Naive thymus-derived CD8-positive, alpha-beta T cell (primary cell): Measurements from ENCODE around the gene CRYBB1. TPM values are rescaled to one million over a fixed set of nuclear protein-coding genes. Genes with fewer than 3 reads are reported as not detected.

Source experiments
- ATAC-seq, 2 donors: fragments of 150-1000 bp; cut with Tn5 transposase in 1 of 2; sonication (Bioruptor Pico), chemical (Tn5 transposase) in 1 of 2; 1 replicate in 1 of 2; 2 replicates in 1 of 2; pipeline ENCODE4 v1.10.0; 2021; ENCODE audit warnings: mild to moderate bottlenecking in 2 of 2, moderate library complexity in 2 of 2
- POLR2A ChIA-PET: fragments of 350-600 bp; sonication (Branson Sonifier 250); formaldehyde crosslinking; loops from one replicate; lab custom pipeline; 2021; ENCODE audit warnings: antibody characterized with exemption; lab: Charles Lee
- DNase-seq, 10 donors: peaks; one replicate each; pipeline versions ENCODE4 v3.0.0 to v3.0.0-alpha.2; 2020 to 2022
- H3K27ac Mint-ChIP-seq, 10 donors: one replicate each; pipeline ENCODE4 v1.8.0; 2020 to 2022; ENCODE audit warnings: mild to moderate bottlenecking in 10 of 10, mixed read lengths in 10 of 10, moderate library complexity in 4 of 10, inconsistent platforms in 1 of 10
- H3K27me3 Mint-ChIP-seq, 5 donors: one replicate each; pipeline ENCODE4 v1.8.0; 2021 to 2022; ENCODE audit warnings: mixed read lengths in 5 of 5
- H3K36me3 Mint-ChIP-seq, 3 donors: one replicate each; pipeline ENCODE4 v1.8.0; 2020 to 2022; ENCODE audit warnings: mixed read lengths in 3 of 3, mild to moderate bottlenecking in 2 of 3, inconsistent platforms in 1 of 3
- H3K4me1 Mint-ChIP-seq, 4 donors: one replicate each; pipeline ENCODE4 v1.8.0; 2021 to 2022; ENCODE audit warnings: mixed read lengths in 4 of 4
- H3K4me3 Mint-ChIP-seq, 10 donors: one replicate each; pipeline ENCODE4 v1.8.0; 2020 to 2022; ENCODE audit warnings: mild to moderate bottlenecking in 10 of 10, mixed read lengths in 10 of 10, moderate library complexity in 6 of 10, inconsistent platforms in 1 of 10
- H3K9me3 Mint-ChIP-seq, 9 donors: one replicate each; pipeline ENCODE4 v1.8.0; 2020 to 2022; ENCODE audit warnings: mixed read lengths in 9 of 9, mild to moderate bottlenecking in 3 of 9, inconsistent platforms in 1 of 9, moderate library complexity in 1 of 9
- polyA plus RNA-seq, 3 donors: library from polyadenylated mRNA; unstranded; fragments of 300-500 nt; fragmentation: Illumina TruSeq; gene quantifications; one replicate each; pipeline ENCODE4 v1.2.3, GENCODE V29; 2021
- total RNA-seq, 8 experiments: library from RNA in 2 of 8; stranded (reverse) in 2 of 8; gene quantifications; one replicate each; pipeline ENCODE4 v1.2.3 and lab custom pipeline; 2021 to 2026

Gene CRYBB1
- total RNA-seq, result not detected
- polyA plus RNA-seq, result not detected
- total RNA-seq (lab: John Stamatoyannopoulos, UW), result 0 reads per million in 6 experiments

DNA sequence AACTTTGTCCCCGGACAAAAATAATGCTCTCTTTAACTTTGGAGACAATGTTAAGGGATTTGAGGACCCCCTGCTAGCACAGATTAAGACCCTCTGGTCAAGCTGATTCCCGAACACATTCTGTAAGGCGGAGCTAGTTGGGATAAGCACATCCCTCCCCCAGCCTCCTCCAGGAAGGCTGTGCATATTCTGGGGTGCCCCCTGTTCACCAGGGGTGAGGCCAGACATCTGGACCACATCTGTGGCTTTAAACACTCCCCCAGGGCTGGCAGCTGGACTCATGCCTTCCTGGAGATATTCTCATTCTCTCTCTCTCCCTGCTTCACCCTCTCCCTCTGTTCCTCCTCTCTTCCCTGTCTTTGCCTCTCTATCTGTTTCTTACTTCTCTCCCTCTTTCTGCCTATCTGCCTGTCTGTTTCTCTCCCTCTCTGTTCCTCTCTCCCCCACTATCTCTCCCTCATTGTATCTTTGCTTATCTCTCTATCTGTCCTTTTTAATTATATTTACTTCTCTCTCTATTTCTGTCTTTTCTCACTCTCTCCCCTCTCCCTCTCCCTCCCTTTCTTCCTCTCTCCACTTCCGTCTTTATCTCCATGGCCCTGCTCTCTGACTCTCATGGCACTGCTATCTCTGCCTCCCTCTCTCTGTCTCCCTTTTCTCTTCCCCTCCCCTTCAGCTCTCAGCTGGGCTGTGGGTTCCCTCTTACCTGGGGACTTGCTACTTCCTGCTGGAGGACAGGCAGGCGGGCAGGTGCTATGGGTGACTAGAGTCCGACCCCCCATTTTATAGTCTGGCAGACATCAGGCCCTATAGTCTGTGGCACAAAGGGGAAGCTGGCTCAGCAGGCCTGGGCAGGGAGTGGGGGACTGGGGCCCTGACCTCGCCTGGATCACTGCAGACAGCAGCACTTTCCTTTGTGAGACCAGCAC lies at the start of gene CRYBB1:
Gene CRYBB1 (minus strand): TSS at position 757 of the 929 bp plus-strand sequence. CDS start 1,708 bp downstream, outside the sequence.
- Mint-ChIP-seq H3K4me1 (peaks cover 21 to 44% (median 24%) of the 10 kb centered on the region in 4 donors), H3K27ac (peak within 1 kb of the TSS in 8 of 10 donors; percentile 14 to 87 (median 68)), H3K36me3 (no peaks in the 10 kb centered on the region), H3K4me3 (peak within 1 kb of the TSS in 1 of 10 donors; percentile 23), H3K9me3 (no peaks in the 10 kb centered on the region), H3K27me3 (no peaks in the 10 kb centered on the region)
- no peak for DNase-seq
- ATAC-seq, result peak in 1 of 2 donors; percentile 57
- POLR2A ChIA-PET, result interaction anchor here (0.5 to 0.8 kb wide), 2 partner anchors 20 to 22 kb away, joined by 3 read pairs; no protein-coding TSS in a partner anchor

DNA sequence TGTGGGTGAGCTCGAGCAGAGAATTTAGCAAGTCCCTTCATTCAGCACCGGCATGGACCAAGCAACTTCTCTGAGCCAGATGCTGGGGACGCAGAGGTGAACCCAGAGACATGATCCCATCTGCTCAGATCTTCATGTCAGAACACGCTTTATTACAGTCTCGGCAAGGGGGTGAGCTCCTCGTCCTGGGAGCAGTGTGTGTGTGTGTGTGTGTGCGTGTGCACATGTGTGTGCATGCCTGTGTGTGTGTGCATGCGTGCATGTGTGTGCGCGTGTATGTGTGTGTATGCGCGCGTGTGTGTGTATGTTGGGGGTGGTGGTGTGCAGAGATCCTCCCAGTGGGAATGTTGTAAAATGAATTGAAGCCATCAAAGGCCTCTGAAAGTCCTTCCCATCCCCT lies 49.3 kb upstream of the CRYBB1 start:
- POLR2A ChIA-PET, result interaction anchor here (1.8 kb wide), 1 partner anchor 15 kb away, joined by 5 read pairs; no protein-coding TSS in a partner anchor
- Mint-ChIP-seq H3K27ac (peak overlapping the region in 3 of 10 donors; percentile 44 to 59 (median 44)), H3K4me3 (peak overlapping the region in 1 of 10 donors; percentile 56), H3K9me3 (no peaks in the 10 kb centered on the region), H3K27me3 (no peaks in the 10 kb centered on the region), H3K4me1 (peaks cover 20 to 65% (median 58%) of the 10 kb centered on the region in 4 donors), H3K36me3 (no peaks in the 10 kb centered on the region)
- DNase-seq, result no peak
- ATAC-seq, result no peak

DNA sequence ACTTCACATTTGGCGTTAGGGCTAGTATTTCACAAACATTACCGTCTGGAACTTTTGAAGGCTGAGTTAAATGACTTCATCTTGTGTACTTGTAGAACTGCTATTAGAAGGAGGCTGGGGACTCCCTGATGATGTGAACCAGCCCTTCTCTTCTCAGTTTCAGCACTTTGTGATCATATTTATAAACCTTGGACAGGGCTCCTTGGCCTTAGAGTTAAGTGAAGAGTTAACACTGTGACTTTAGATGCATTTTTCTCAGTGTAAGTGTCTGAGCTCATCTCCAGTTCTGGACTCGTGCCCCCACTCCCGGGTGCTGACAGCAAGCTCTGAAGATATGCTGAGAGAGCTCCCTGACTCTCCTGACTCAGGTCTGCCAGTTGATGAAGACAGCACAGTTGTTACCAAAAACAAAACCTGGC lies 48.0 kb upstream of the CRYBB1 start:
- no peaks in the 10 kb centered on the region for H3K9me3 Mint-ChIP-seq
- H3K4me3 Mint-ChIP-seq, result peak overlapping the region in 2 of 10 donors; percentile 67 to 78
- no peaks in the 10 kb centered on the region for H3K36me3 Mint-ChIP-seq
- POLR2A ChIA-PET, result interaction anchor here (0.9 to 2.0 kb wide), 6 partner anchors 9 to 165 kb away, joined by 3 to 9 read pairs (median 5); no protein-coding TSS in a partner anchor
- ATAC-seq (peak in 1 of 2 donors; percentile 11), DNase-seq (no peak)
- peaks cover 11 to 56% (median 50%) of the 10 kb centered on the region in 4 donors for H3K4me1 Mint-ChIP-seq
- no peaks in the 10 kb centered on the region for H3K27me3 Mint-ChIP-seq
- H3K27ac Mint-ChIP-seq, result peak overlapping the region in 8 of 10 donors; percentile 13 to 94 (median 92)

DNA sequence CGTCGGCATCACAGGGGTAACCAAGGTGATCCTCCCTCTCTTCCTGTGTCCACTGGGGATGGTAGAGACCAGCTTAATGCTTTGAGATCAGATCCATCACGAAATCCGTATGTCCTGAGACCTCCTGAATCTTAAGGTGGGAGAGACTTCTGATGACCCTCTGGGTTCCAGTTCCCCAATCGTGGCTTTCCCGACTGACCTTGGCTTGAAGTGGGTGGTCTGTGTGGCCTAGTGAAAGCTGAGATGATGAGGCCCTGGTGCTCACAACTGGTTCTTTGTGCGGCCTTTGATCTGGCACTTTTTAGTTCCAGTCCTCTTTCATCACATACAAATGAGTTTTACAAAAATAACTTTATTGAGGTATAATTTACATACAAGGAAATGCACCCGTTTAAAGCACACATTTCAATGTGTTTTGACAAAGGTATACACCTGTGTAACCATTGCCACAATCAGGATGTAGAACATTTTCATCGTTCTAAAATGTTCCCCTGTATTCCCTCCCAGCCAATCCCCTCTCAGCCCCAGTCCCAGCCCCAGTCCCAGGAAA lies 45.6 kb upstream of the CRYBB1 start:
- POLR2A ChIA-PET, result interaction anchor here (0.6 kb wide), 2 partner anchors 9 to 151 kb away, joined by 3 to 5 read pairs; partner anchors contain the start of gene TFIP11
- no peaks in the 10 kb centered on the region for H3K36me3 Mint-ChIP-seq
- DNase-seq (no peak), ATAC-seq (no peak)
- peak overlapping the region in 4 of 10 donors; percentile 3 to 79 (median 20) for H3K27ac Mint-ChIP-seq
- H3K27me3 Mint-ChIP-seq, result peaks cover 0 to 3% (median 0%) of the 10 kb centered on the region in 5 donors
- no peak overlapping the region for H3K4me3 Mint-ChIP-seq
- no peaks in the 10 kb centered on the region for H3K9me3 Mint-ChIP-seq
- H3K4me1 Mint-ChIP-seq, result peaks cover 8 to 50% (median 40%) of the 10 kb centered on the region in 4 donors

DNA sequence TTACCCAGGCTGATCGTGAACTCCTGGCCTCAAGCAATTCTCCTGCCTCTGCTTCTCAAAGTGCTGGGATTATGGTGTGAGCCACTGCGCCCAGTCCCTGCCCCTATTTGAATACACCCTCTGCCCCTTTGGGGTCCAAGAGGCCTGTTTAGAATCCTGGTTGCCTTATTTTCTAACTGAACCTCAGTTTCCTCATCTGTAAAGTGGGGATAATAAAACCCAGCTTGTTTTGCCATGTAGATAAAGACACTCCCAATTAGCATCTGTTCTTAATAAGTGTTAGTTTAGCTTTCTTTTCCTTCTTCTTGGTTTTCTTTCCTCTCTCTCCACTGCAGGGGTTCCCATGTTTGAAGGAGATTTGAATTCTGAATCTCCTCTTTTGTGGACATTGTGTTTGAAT lies 44.3 kb upstream of the CRYBB1 start:
- no peaks in the 10 kb centered on the region for H3K36me3 Mint-ChIP-seq
- no peak for DNase-seq
- H3K4me3 Mint-ChIP-seq, result peak overlapping the region in 1 of 10 donors; percentile 26
- POLR2A ChIA-PET, result interaction anchor here (0.9 to 7.2 kb wide), 2 partner anchors 10 to 142 kb away, joined by 3 to 55 read pairs; no protein-coding TSS in a partner anchor
- no peak for ATAC-seq
- peaks cover 15 to 57% (median 50%) of the 10 kb centered on the region in 4 donors for H3K4me1 Mint-ChIP-seq
- no peaks in the 10 kb centered on the region for H3K9me3 Mint-ChIP-seq
- peak overlapping the region in 1 of 10 donors; percentile 37 for H3K27ac Mint-ChIP-seq
- H3K27me3 Mint-ChIP-seq, result peaks cover 0 to 5% (median 0%) of the 10 kb centered on the region in 5 donors

DNA sequence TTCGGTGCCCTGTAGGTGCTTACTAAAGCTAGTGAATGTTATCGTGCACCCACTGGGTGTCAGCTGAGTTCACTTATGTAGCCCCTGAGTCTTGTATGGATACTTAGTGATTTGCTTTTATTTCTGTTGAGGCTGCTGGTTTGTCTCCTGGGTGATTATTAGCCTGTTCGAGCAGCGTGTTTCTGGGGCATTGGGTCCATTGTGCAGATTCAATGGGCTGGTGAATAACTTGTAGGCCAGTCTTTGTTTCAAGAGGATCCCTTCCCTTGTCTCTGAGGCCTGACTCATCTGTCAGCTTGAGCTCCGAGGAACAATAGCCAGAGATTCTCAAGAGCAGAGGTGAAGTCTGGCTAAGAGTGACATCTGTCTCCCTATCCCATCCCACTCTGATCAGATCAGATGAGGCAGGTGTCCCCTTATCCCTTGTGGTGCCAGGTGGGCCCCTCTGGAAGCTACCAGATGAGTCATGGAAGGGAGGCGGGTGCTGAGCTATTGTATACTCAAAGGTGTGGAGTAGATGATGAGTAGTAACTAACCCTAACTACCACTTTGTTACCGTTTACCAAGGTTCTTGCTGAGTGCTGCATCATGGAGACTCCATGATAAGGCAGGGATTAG lies 43.2 kb upstream of the CRYBB1 start:
- Mint-ChIP-seq H3K9me3 (no peaks in the 10 kb centered on the region), H3K27ac (peak overlapping the region in 3 of 10 donors; percentile 28 to 69 (median 64)), H3K27me3 (peaks cover 0 to 5% (median 0%) of the 10 kb centered on the region in 5 donors), H3K4me3 (no peak overlapping the region), H3K36me3 (no peaks in the 10 kb centered on the region), H3K4me1 (peaks cover 17 to 58% (median 52%) of the 10 kb centered on the region in 4 donors)
- POLR2A ChIA-PET, result interaction anchor here (0.8 to 7.2 kb wide), 2 partner anchors 12 to 176 kb away, joined by 3 to 55 read pairs; no protein-coding TSS in a partner anchor
- no peak for DNase-seq
- ATAC-seq, result no peak

DNA sequence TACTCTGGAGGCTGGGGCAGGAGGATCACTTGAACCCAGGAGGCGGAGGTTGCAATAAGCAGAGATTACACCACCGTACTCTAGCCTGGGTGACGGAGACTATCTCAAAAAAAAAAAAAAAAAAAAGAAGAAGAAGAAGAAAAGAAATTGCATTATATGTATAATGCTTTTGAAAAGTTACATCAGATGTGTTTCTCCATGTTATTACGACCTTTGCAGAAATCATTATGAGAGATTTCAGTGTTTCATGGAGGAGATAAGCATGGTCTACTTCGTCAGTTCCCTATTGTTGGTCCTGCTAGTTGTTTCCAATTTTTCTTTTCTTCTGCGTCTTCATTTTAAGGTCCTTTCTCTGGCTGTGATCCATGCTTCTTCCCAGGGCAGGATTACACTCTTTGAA lies 42.5 kb upstream of the CRYBB1 start:
- POLR2A ChIA-PET, result interaction anchor here (7.2 kb wide), 1 partner anchor 12 kb away, joined by 55 read pairs; no protein-coding TSS in a partner anchor
- Mint-ChIP-seq H3K36me3 (no peaks in the 10 kb centered on the region), H3K4me1 (peaks cover 17 to 51% (median 45%) of the 10 kb centered on the region in 4 donors), H3K27ac (peak overlapping the region in 3 of 10 donors; percentile 28 to 68 (median 64)), H3K9me3 (no peaks in the 10 kb centered on the region), H3K4me3 (no peak overlapping the region), H3K27me3 (peaks cover 0 to 5% (median 0%) of the 10 kb centered on the region in 5 donors)
- ATAC-seq (no peak), DNase-seq (no peak)

DNA sequence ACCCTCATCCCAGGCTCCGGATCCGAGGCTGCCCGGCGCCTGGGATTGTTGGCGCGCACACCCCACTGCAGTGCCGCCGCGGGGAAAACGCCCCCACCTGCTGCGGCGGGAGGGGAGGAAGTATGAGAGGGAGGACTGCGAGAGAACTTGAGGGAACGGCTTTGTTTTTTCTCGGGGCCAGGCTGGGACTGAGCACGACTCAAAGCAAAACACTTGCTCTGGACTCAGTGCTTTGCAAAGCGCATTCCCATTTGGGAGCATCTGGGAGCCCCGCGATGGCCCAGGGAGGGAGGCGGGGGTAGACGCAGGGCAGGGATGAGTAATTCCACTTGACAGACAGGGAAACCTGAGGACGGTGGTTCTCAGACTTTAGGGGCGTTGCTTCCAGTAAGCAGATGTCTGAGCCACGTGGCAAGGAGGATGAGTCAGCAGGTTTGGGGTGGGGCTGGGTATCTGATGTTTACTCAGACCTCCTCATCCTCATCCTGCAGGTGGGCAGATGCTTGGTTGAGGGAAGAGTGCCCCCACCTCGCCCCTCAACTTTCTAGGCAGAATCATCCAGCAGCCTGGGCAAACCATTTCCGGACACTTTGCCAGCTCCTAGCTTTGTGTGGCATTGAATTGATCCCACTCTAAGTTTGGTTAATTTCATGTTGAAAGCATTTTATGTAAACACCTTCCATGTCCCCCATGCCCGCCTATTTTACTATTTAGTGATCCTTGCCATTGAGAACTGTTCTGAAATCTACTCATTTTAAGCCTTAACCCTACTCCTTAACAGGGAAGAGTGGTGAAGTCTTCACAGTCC lies 41.0 kb upstream of the CRYBB1 start:
- H3K4me3 Mint-ChIP-seq, result peak overlapping the region; percentile 85 to 96 (median 92)
- H3K9me3 Mint-ChIP-seq, result no peaks in the 10 kb centered on the region
- ATAC-seq (peak; percentile 56 to 68), DNase-seq (peak in 8 of 10 donors; percentile 35 to 77 (median 50))
- peak overlapping the region; percentile 59 to 96 (median 88) for H3K27ac Mint-ChIP-seq
- POLR2A ChIA-PET, result interaction anchor here (7.2 kb wide), 1 partner anchor 14 kb away, joined by 55 read pairs; no protein-coding TSS in a partner anchor
- no peaks in the 10 kb centered on the region for H3K36me3 Mint-ChIP-seq
- H3K27me3 Mint-ChIP-seq, result peaks cover 0 to 5% (median 0%) of the 10 kb centered on the region in 5 donors
- peaks cover 13 to 39% (median 31%) of the 10 kb centered on the region in 4 donors for H3K4me1 Mint-ChIP-seq

DNA sequence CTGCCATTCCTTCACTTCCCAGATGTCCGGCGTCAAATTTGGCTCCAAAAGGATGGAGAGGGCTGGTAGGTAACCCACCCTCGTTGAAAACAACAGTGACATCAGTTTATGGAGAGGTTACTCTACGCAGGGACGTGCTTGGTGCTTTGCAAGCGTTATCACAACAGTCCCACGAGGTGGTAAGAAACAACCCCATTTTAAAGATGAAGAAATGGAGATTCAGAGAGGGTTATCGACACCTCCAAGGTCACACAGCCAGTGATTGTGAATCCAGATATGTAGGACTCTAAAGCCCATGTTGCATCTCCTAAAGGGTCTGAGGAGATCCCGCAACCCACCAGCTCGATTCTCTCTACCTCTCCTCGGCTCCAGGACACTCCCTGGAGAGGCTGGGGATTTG lies 40.3 kb upstream of the CRYBB1 start:
- peak; percentile 22 to 34 for ATAC-seq

DNA sequence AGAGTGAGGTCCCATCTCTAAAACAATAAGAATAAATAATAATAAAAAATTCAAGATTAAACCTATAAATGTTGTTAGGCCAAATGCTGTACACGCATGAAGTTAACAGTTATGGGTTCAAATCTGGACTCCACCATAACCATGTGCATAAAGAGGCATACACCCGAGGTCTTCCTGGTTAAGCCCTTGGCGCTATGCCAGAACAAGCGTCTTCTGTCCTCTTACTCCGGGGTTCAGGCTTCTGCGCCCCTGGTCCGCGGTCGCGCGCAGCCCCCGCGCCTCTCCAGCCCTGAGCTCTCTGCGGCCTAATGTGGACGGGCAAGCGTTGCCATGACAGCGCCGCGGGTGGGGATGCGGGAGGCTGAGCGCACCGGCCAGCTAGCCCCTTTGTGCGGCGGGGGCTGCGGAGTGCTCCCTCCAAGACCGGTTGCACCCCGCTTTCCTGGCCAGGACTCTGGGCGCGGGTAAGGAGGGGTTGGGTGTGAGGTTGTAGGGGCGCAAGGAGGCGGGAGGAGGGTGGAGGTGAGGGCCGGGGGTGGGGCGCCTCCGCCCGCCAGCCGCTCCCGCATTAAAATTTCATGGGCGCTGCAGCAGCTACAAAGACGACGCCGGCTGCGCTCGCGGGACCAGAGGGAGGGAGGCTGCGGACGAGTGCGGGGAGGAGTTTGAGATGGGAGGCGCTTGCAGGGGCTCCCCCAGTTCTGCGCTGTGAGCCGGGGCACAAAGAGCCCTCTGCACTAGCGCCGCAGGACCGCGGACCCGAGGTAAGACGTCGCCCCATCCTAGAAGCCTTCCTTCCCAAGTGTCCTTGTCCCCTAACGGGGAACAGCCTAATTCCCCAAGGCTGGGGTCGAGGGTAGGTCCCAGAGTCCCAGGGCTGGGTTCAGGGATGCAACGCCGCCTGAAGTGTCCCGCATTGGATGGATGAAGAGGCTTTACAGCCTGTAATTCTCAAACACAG lies 39.3 kb upstream of the CRYBB1 start, which contains the start of gene MIAT:
Gene MIAT (plus strand): TSS at position 698 of the 961 bp plus-strand sequence.
- peaks cover 0 to 5% (median 0%) of the 10 kb centered on the region in 5 donors for H3K27me3 Mint-ChIP-seq
- H3K9me3 Mint-ChIP-seq, result no peaks in the 10 kb centered on the region
- H3K27ac Mint-ChIP-seq, result peak within 1 kb of the TSS; percentile 59 to 90 (median 87)
- DNase-seq (peak; percentile 56 to 81 (median 64)), ATAC-seq (peak; percentile 93)
- H3K4me3 Mint-ChIP-seq, result peak within 1 kb of the TSS; percentile 85 to 96 (median 92)
- H3K36me3 Mint-ChIP-seq, result no peaks in the 10 kb centered on the region
- peaks cover 13 to 35% (median 28%) of the 10 kb centered on the region in 4 donors for H3K4me1 Mint-ChIP-seq
- POLR2A ChIA-PET, result interaction anchor here (0.7 to 7.2 kb wide), 6 partner anchors 9 to 174 kb away, joined by 3 to 55 read pairs (median 4); partner anchors contain the start of genes HPS4 and SRRD

More for the DNA sequence above, 40.3 kb upstream of the CRYBB1 start:
- Mint-ChIP-seq H3K27ac (peak overlapping the region; percentile 41 to 90 (median 82)), H3K9me3 (no peaks in the 10 kb centered on the region), H3K36me3 (no peaks in the 10 kb centered on the region), H3K4me1 (peaks cover 13 to 39% (median 28%) of the 10 kb centered on the region in 4 donors), H3K27me3 (peaks cover 0 to 5% (median 0%) of the 10 kb centered on the region in 5 donors), H3K4me3 (peak overlapping the region; percentile 85 to 96 (median 92))
- POLR2A ChIA-PET, result interaction anchor here (7.2 kb wide), 1 partner anchor 14 kb away, joined by 55 read pairs; no protein-coding TSS in a partner anchor
- DNase-seq, result no peak
